Measurements from ENCODE around the gene CCHCR1.

DNA sequence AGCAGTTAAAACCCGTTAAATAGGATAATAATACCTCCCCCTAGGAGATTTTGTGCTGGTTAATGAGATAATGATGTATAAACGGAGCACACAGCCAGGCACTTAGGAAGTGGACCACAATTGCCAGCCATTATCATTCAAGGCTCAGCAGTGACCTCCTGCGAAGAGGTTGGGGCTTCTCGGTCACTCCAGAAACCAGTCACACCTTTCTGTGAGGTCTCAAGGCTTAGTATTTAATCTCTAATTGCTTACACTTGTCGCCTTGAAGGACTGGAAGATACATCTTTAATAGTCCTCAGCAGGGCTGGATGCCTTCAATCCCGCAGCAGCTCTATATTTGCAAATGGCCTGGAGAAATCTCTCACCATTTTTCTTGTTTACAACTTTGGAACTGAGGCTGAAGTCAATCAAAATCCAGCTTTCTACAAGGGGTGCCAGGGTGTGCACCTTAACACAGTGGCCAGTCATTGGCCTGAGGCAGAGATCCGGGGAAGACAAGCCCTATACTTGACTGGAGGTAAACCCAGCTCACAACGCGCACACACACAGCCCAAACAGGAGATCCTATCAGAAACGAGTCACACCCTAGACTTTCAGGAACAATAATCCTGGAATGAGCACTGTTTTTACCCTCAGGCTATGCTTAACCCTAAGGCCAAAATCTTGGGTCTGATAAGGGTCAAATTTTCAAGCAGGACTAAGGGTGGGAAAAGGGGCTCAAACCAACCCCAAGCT lies 11.7 kb upstream of the CCHCR1 start:
- TF ChIP-seq, protein P1, sequence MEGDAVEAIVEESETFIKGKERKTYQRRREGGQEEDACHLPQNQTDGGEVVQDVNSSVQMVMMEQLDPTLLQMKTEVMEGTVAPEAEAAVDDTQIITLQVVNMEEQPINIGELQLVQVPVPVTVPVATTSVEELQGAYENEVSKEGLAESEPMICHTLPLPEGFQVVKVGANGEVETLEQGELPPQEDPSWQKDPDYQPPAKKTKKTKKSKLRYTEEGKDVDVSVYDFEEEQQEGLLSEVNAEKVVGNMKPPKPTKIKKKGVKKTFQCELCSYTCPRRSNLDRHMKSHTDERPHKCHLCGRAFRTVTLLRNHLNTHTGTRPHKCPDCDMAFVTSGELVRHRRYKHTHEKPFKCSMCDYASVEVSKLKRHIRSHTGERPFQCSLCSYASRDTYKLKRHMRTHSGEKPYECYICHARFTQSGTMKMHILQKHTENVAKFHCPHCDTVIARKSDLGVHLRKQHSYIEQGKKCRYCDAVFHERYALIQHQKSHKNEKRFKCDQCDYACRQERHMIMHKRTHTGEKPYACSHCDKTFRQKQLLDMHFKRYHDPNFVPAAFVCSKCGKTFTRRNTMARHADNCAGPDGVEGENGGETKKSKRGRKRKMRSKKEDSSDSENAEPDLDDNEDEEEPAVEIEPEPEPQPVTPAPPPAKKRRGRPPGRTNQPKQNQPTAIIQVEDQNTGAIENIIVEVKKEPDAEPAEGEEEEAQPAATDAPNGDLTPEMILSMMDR (IDR thresholded peaks at IDR 0.05; ENCODE audit: insufficient read depth, low read length), result no peak
- TF ChIP-seq, protein P2, sequence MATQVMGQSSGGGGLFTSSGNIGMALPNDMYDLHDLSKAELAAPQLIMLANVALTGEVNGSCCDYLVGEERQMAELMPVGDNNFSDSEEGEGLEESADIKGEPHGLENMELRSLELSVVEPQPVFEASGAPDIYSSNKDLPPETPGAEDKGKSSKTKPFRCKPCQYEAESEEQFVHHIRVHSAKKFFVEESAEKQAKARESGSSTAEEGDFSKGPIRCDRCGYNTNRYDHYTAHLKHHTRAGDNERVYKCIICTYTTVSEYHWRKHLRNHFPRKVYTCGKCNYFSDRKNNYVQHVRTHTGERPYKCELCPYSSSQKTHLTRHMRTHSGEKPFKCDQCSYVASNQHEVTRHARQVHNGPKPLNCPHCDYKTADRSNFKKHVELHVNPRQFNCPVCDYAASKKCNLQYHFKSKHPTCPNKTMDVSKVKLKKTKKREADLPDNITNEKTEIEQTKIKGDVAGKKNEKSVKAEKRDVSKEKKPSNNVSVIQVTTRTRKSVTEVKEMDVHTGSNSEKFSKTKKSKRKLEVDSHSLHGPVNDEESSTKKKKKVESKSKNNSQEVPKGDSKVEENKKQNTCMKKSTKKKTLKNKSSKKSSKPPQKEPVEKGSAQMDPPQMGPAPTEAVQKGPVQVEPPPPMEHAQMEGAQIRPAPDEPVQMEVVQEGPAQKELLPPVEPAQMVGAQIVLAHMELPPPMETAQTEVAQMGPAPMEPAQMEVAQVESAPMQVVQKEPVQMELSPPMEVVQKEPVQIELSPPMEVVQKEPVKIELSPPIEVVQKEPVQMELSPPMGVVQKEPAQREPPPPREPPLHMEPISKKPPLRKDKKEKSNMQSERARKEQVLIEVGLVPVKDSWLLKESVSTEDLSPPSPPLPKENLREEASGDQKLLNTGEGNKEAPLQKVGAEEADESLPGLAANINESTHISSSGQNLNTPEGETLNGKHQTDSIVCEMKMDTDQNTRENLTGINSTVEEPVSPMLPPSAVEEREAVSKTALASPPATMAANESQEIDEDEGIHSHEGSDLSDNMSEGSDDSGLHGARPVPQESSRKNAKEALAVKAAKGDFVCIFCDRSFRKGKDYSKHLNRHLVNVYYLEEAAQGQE (IDR thresholded peaks at IDR 0.05; ENCODE audit: insufficient replicate concordance, low read depth), result no peak
